Karpas-422 (cell line): Measurements from ENCODE around the gene TTC9C. TPM values are rescaled to one million over a fixed set of nuclear protein-coding genes. Genes with fewer than 3 reads are reported as not detected.

ENCODE experiments used
- DNase-seq: peaks from one replicate; pipeline ENCODE4 v3.0.0-alpha.2; 2015
- H2AFZ ChIP-seq: fragments of 200-600 bp; sonication (generic); 2 replicates; pipeline ENCODE4 v1.6.1; 2014; ENCODE audit warnings: antibody characterized with exemption, low read length, mixed read lengths
- H3K27ac ChIP-seq: fragments of 200-600 bp; sonication (generic); 2 replicates; pipeline ENCODE4 v1.5.1; 2014; ENCODE audit warnings: mild to moderate bottlenecking, low read length, moderate library complexity
- H3K27me3 ChIP-seq: fragments of 200-600 bp; sonication (generic); 2 replicates; pipeline ENCODE4 v1.6.1; 2014; ENCODE audit warnings: low read length, mixed read lengths
- H3K36me3 ChIP-seq: fragments of 200-600 bp; sonication (generic); 2 replicates; pipeline ENCODE4 v1.6.1; 2014; ENCODE audit warnings: low read length, mixed read lengths; ENCODE audit not compliant: insufficient read depth
- H3K4me1 ChIP-seq: fragments of 200-600 bp; sonication (generic); 2 replicates; pipeline ENCODE4 v1.6.1; 2014; ENCODE audit warnings: mild to moderate bottlenecking, low read length, mixed read lengths
- H3K4me2 ChIP-seq: fragments of 200-600 bp; sonication (generic); 2 replicates; pipeline ENCODE4 v1.6.1; 2014; ENCODE audit warnings: low read length, low read depth, mild to moderate bottlenecking; ENCODE audit not compliant: poor library complexity, severe bottlenecking
- H3K4me3 ChIP-seq: fragments of 200-600 bp; sonication (generic); 2 replicates; pipeline ENCODE4 v1.5.1; 2014; ENCODE audit warnings: mild to moderate bottlenecking, antibody characterized with exemption, low read length, mixed read lengths
- H3K79me2 ChIP-seq: fragments of 200-600 bp; sonication (generic); 2 replicates; pipeline ENCODE4 v1.6.1; 2014; ENCODE audit warnings: mild to moderate bottlenecking, low read length, mixed read lengths
- H3K9ac ChIP-seq: fragments of 200-600 bp; sonication (generic); 2 replicates; pipeline ENCODE4 v1.6.0; 2014; ENCODE audit warnings: low read length
- H3K9me2 ChIP-seq: fragments of 200-600 bp; sonication (generic), shearing (Covaris generic); replicated peaks from 2 replicates; pipeline ENCODE4 v1.6.0; 2014; ENCODE audit warnings: mild to moderate bottlenecking, low read length, moderate library complexity; ENCODE audit not compliant: insufficient read depth
- H3K9me3 ChIP-seq: fragments of 300-700, 200-600 bp; sonication (generic); 2 replicates; pipeline ENCODE4 v1.6.1; 2014; ENCODE audit warnings: low read length, mixed read lengths
- H4K20me1 ChIP-seq: fragments of 200-600 bp; sonication (generic); 2 replicates; pipeline ENCODE4 v1.6.1; 2014; ENCODE audit warnings: mild to moderate bottlenecking, antibody characterized with exemption, low read length, low read depth; ENCODE audit not compliant: insufficient read depth
- total RNA-seq: library from RNA; depleted of rRNA; stranded (reverse); fragments of >200 nt; shearing (Covaris generic); gene quantifications from 2 replicates; pipeline ENCODE4 v1.2.3, GENCODE V29; 2014; ENCODE audit warnings: low replicate concordance; rRNA removed

Gene TTC9C, protein sequence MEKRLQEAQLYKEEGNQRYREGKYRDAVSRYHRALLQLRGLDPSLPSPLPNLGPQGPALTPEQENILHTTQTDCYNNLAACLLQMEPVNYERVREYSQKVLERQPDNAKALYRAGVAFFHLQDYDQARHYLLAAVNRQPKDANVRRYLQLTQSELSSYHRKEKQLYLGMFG
- 48.9 and 49.2 TPM in 2 replicates for total RNA-seq

DNA sequence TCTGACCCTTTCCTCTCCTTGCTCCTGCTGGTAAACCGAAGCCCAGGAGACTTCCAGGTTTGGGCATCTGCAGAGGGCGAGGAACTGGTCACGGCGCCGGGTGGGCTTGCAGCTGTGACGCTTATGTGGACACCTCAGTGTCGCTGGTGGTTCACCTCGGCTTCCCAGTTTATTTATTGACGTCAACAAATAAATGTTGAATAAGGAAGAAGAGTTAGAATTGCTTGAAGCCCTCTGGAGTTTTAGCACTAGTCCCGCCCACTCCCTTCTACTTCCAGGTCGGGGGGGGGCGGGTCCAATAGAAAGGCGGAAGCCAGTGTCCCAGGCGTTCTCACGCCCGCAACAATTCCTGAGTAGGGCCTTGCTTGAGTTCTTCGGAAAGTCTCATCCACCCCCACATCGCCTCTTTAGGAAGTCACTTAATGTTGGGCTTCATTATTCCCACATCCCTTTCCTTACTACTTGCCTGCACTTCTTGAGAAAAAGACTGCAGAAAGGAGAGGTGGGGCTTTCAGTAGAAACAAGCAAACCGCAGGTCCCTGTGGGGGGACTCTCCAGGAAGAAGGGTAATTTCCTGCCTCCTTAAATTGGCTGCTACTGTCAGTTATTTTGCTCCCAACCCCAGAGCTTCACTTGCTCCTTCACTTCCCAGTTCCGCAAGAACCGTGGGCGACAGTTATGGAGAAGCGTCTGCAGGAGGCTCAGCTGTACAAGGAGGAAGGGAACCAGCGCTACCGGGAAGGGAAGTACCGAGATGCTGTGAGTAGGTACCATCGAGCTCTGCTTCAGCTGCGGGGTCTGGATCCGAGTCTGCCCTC is at the start of gene TTC9C:
TTC9C (plus strand) TSS at position 316 of the 818 bp plus-strand sequence; CDS start at position 679, 363 bp downstream.
- H4K20me1 ChIP-seq = peaks cover 25% of the 10 kb centered on the region
- no peaks in the 10 kb centered on the region for H3K27me3 ChIP-seq
- H3K9me3 ChIP-seq = no peaks in the 10 kb centered on the region
- peak within 1 kb of the TSS; percentile 89 for H3K4me3 ChIP-seq
- peaks cover 66% of the 10 kb centered on the region for H3K79me2 ChIP-seq
- H3K27ac ChIP-seq = peak within 1 kb of the TSS; percentile 94
- H3K9me2 ChIP-seq = no peaks in the 10 kb centered on the region
- peak within 1 kb of the TSS; percentile 68; the same call in 1 of the 2 replicates for H2AFZ ChIP-seq
- peaks cover 31% of the 10 kb centered on the region for H3K36me3 ChIP-seq
- peak within 1 kb of the TSS; percentile 89 for H3K4me2 ChIP-seq
- peak within 1 kb of the TSS; percentile 90 for H3K9ac ChIP-seq
- H3K4me1 ChIP-seq = peaks cover 27% of the 10 kb centered on the region
- DNase-seq = peak; percentile 93

DNA sequence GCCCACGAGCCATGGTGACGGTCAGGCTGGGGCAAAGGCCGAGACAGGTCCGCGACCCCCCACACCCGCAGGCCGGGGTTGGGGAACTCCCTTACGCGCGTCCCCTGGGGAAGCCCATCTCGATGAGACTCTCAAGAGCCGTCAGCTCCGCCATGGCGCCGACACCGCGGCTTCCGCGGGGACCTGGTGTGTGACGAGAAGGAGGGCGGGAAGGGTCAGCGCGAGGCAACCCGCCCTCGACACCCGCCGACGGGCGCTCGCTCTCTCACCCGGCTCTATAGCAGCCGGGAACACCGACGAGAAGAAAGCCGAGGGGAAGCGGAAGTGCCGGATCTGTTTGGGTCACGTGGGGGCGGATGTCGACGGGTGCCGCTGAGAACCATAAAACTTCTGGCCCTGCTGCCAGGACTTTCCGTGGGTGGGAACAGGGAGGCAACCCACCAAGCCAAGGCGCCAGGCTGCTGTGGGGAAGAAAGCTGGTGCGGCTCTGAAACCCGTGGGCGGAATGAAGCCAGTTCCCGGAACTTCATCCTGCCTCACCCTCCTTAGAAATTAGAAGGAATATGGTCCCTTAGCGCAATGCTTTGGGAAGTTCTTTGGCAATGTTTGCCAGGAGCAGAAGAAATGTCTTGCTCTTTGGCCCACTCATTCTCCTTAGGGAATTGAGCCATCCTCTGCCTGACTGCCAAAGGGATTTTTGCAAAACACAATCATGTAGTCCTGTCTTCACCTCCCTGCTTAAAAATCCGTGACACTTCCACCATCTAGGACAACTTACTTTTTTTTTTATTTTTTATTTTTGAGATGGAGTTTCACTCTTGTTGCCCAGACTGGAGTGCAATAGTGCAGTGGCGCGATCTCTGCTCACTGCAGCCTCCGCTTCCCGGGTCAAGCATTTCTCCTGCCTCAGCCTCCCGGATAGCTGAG is 49.3 kb upstream of the TTC9C start, which contains the start of gene UBXN1:
UBXN1 (minus strand) TSS at position 304 of the 927 bp plus-strand sequence; CDS start at position 154, 150 bp downstream.
- Histone ChIP-seq H3K79me2 (peaks cover 34% of the 10 kb centered on the region), H3K27me3 (no peaks in the 10 kb centered on the region), H3K9me2 (no peaks in the 10 kb centered on the region), H3K27ac (peak within 1 kb of the TSS; percentile 73), H3K9ac (peak within 1 kb of the TSS; percentile 97), H3K36me3 (peaks cover 9% of the 10 kb centered on the region; the same call in 1 of the 2 replicates), H3K4me1 (peaks cover 31% of the 10 kb centered on the region), H2AFZ (peak within 1 kb of the TSS; percentile 77), H3K4me2 (peak within 1 kb of the TSS; percentile 100), H3K4me3 (peak within 1 kb of the TSS; percentile 98), H3K9me3 (no peaks in the 10 kb centered on the region), H4K20me1 (no peaks in the 10 kb centered on the region; the same call in 1 of the 2 replicates)
- peak; percentile 96 for DNase-seq

DNA sequence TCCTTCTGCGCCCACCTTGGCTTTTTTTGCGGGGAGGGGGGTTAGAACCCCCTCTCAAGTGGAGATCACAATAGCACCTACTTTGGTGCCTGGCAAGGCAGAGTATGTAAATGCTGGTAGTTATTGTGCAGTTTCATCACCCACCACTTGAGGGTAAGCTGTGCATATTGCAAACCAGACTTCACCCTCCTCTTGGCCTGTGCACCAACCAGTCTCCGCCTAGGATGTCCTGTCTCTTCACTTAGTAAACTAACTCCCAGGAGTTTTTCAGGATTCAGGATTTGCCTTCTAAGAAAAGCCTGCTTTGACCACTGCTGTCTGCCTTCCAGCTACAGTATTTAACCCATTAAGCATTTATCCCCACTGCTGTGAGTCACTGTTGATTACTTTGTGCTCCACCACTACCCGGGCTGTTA is 47.5 kb upstream of the TTC9C start:
- DNase-seq = peak; percentile 92
- Histone ChIP-seq H3K9me3 (no peaks in the 10 kb centered on the region), H4K20me1 (no peaks in the 10 kb centered on the region; the same call in 1 of the 2 replicates), H2AFZ (peak overlapping the region; percentile 78), H3K27ac (peak overlapping the region; percentile 70), H3K79me2 (peaks cover 30% of the 10 kb centered on the region), H3K4me2 (peak overlapping the region; percentile 54), H3K27me3 (no peaks in the 10 kb centered on the region), H3K4me3 (peak overlapping the region; percentile 32; the same call in 1 of the 2 replicates), H3K36me3 (peaks cover 5% of the 10 kb centered on the region; the same call in 1 of the 2 replicates), H3K9me2 (no peaks in the 10 kb centered on the region), H3K9ac (peak overlapping the region; percentile 58), H3K4me1 (peaks cover 31% of the 10 kb centered on the region)

DNA sequence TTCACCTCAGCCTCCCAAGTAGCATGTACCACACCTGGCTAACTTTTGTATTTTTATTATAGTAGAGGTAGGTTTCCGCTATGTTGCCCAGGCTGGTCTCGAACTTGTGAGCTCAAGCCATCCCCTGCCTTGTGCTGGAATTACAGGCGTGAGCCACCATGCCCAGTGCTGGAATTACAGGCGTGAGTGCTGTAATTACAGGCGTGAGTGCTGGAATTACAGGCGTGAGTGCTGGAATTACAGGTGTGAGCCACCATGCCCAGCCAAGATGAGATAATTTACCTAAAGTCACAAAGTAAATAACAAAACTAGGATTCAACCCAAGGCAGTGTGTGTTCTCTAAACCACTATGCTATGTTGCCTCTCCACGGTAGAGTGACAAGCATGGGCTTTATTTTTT is 45.8 kb upstream of the TTC9C start:
- peaks cover 18% of the 10 kb centered on the region for H3K79me2 ChIP-seq
- H3K4me1 ChIP-seq = peaks cover 21% of the 10 kb centered on the region
- DNase-seq = no peak
- H3K4me3 ChIP-seq = no peak overlapping the region
- no peaks in the 10 kb centered on the region; the same call in 1 of the 2 replicates for H4K20me1 ChIP-seq
- no peak overlapping the region for H3K27ac ChIP-seq
- no peak overlapping the region for H2AFZ ChIP-seq
- no peaks in the 10 kb centered on the region for H3K27me3 ChIP-seq
- H3K36me3 ChIP-seq = no peaks in the 10 kb centered on the region; the same call in 1 of the 2 replicates
- no peaks in the 10 kb centered on the region for H3K9me3 ChIP-seq
- no peak overlapping the region for H3K9ac ChIP-seq
- no peak overlapping the region for H3K4me2 ChIP-seq
- no peaks in the 10 kb centered on the region for H3K9me2 ChIP-seq

DNA sequence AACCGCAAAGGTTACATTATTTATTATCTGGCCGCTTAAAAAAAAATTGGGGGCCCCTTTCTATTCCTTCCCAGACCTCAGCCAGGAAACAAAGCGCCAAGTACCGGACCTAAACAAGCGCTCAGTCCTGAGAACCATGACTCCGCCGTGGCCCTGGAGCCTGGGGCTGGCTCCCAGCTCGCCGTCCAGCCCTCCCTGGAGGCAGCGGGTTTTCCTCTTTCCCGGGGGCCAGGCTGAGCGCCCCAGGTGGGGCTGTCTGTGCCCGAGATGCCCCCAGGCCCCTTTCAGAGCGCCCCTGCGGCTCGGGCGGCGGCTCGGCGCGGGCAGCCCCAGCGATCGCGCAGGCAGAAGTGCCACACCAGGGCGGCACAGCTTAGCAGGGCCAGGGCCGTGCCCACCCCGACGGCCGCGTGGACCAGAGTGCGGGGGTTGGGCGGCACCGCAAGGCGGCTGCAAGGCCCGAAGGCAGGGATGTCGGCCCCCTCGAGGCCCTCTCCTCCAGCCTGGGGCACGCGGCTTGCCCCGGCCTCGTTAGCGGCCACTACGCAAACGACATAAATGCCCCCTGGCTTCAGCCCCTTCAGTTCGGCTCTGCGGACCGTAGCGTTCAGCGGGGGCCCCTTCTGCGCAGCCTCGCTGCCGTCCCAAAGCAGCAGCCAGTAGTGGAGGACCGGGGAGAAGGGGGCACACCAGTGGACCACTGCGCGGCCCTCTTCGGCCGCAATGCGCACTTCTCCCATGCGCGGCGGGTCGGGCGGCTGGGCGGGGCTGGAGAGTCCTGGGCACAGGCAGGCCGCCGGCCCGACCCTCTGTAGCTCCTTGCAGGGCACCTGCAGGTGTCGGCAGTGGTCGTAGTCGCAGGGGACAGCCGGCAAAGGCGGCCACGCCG is 40.5 kb upstream of the TTC9C start:
- H3K4me3 ChIP-seq = no peak overlapping the region

DNA sequence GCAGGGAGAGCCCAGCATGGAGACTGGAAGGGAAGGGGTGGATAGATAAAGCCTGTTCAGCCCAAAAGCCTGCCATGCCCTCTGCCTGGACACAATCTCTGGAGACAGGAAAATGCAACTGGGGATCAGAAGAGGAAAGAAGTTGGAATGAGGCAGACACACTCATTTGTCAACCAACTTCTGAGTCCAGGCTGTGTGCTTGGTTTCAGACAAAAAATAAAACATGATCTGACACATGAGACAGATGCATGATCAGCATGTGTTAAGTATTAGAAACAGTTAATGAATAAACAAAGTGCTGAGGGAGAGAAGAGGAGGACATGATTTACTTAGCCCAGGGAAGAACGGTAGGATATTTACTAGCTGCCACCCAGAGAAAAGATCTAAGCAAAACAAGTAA is 39.8 kb upstream of the TTC9C start:
- no peaks in the 10 kb centered on the region for H3K9me3 ChIP-seq
- no peak overlapping the region for H3K4me3 ChIP-seq
- no peak for DNase-seq
- H3K4me1 ChIP-seq = no peaks in the 10 kb centered on the region
- H3K36me3 ChIP-seq = peaks cover 18% of the 10 kb centered on the region; the same call in 1 of the 2 replicates
- H3K4me2 ChIP-seq = no peak overlapping the region
- H2AFZ ChIP-seq = no peak overlapping the region
- no peaks in the 10 kb centered on the region for H3K9me2 ChIP-seq
- no peaks in the 10 kb centered on the region for H4K20me1 ChIP-seq
- no peak overlapping the region for H3K9ac ChIP-seq
- H3K27ac ChIP-seq = no peak overlapping the region
- H3K27me3 ChIP-seq = no peaks in the 10 kb centered on the region
- no peaks in the 10 kb centered on the region for H3K79me2 ChIP-seq

More for the DNA sequence above, 40.5 kb upstream of the TTC9C start:
- no peaks in the 10 kb centered on the region for H4K20me1 ChIP-seq
- H3K4me1 ChIP-seq = no peaks in the 10 kb centered on the region
- DNase-seq = no peak
- H3K79me2 ChIP-seq = no peaks in the 10 kb centered on the region
- no peak overlapping the region for H3K9ac ChIP-seq
- no peaks in the 10 kb centered on the region for H3K9me3 ChIP-seq
- H3K9me2 ChIP-seq = no peaks in the 10 kb centered on the region
- H3K27ac ChIP-seq = no peak overlapping the region
- H3K27me3 ChIP-seq = no peaks in the 10 kb centered on the region
- H2AFZ ChIP-seq = no peak overlapping the region
- no peak overlapping the region for H3K4me2 ChIP-seq
- peaks cover 15% of the 10 kb centered on the region; the same call in 1 of the 2 replicates for H3K36me3 ChIP-seq
